Measurements from ENCODE around the gene TMEM182. TPM values are rescaled to one million over a fixed set of nuclear protein-coding genes. Genes with fewer than 3 reads are reported as not detected.

TMEM182 gene
- 1 to 10 TPM; 6.8 to 10.0 TPM for total RNA-seq

GRCh38 chr2:102761763-102762162, at the start of gene TMEM182:
Gene TMEM182 (plus strand): TSS chr2:102762031. CDS start chr2:102762218, 187 bp downstream.
- ATAC-seq (replicated peaks in 1 of 2): no peak
- peaks cover 0 to 1% of the 10 kb centered on the region in 2 donors for H3K36me3 Mint-ChIP-seq (ENCODE audit: insufficient read depth in 2 of 2)
- no peaks in the 10 kb centered on the region for H3K27me3 Mint-ChIP-seq (ENCODE audit: low read depth)
- no peak within 1 kb of the TSS for H3K27ac Mint-ChIP-seq
- no peak within 1 kb of the TSS for H3K4me3 Mint-ChIP-seq
- no peaks in the 10 kb centered on the region for H3K4me1 Mint-ChIP-seq (ENCODE audit: low read depth)
- H3K9me3 Mint-ChIP-seq: no peaks in the 10 kb centered on the region
- no peak for DNase-seq

GRCh38 chr2:102717308-102718018, 44.4 kb upstream of the TMEM182 start:
- Mint-ChIP-seq H3K27me3 (ENCODE audit: low read depth) (no peaks in the 10 kb centered on the region), H3K4me3 (no peak overlapping the region), H3K9me3 (no peaks in the 10 kb centered on the region), H3K27ac (no peak overlapping the region), H3K36me3 (ENCODE audit: insufficient read depth in 2 of 2) (peaks cover 8 to 15% of the 10 kb centered on the region in 2 donors), H3K4me1 (ENCODE audit: low read depth) (no peaks in the 10 kb centered on the region)
- DNase-seq (no peak), ATAC-seq (replicated peaks in 1 of 2) (no peak)

GRCh38 chr2:102718387-102719316, 43.2 kb upstream of the TMEM182 start:
- ATAC-seq (replicated peaks in 1 of 2) (no peak), DNase-seq (no peak)
- H3K9me3 Mint-ChIP-seq: no peaks in the 10 kb centered on the region
- H3K36me3 Mint-ChIP-seq (ENCODE audit: insufficient read depth in 2 of 2): peaks cover 8 to 25% of the 10 kb centered on the region in 2 donors
- no peak overlapping the region for H3K27ac Mint-ChIP-seq
- H3K4me1 Mint-ChIP-seq (ENCODE audit: low read depth): no peaks in the 10 kb centered on the region
- H3K27me3 Mint-ChIP-seq (ENCODE audit: low read depth): no peaks in the 10 kb centered on the region
- no peak overlapping the region for H3K4me3 Mint-ChIP-seq

- no peaks in the 10 kb centered on the region for H3K4me1 Mint-ChIP-seq (ENCODE audit: low read depth)
- DNase-seq (no peak), ATAC-seq (replicated peaks in 1 of 2) (no peak)
- no peaks in the 10 kb centered on the region for H3K9me3 Mint-ChIP-seq
- no peaks in the 10 kb centered on the region for H3K27me3 Mint-ChIP-seq (ENCODE audit: low read depth)
- H3K27ac Mint-ChIP-seq: no peak overlapping the region
- peaks cover 7 to 21% of the 10 kb centered on the region in 2 donors for H3K36me3 Mint-ChIP-seq (ENCODE audit: insufficient read depth in 2 of 2)
- H3K4me3 Mint-ChIP-seq: no peak overlapping the region
These were observed 37.8 kb upstream of the TMEM182 start for GRCh38 chr2:102724016-102724490.

- Mint-ChIP-seq H3K27ac (no peak overlapping the region), H3K36me3 (ENCODE audit: insufficient read depth in 2 of 2) (peaks cover 7 to 18% of the 10 kb centered on the region in 2 donors), H3K4me3 (no peak overlapping the region), H3K4me1 (ENCODE audit: low read depth) (no peaks in the 10 kb centered on the region), H3K27me3 (ENCODE audit: low read depth) (no peaks in the 10 kb centered on the region), H3K9me3 (no peaks in the 10 kb centered on the region)
- ATAC-seq (replicated peaks in 1 of 2) (no peak), DNase-seq (no peak)
These were observed 37.3 kb upstream of the TMEM182 start for GRCh38 chr2:102724553-102724952.

- no peaks in the 10 kb centered on the region for H3K4me1 Mint-ChIP-seq (ENCODE audit: low read depth)
- H3K9me3 Mint-ChIP-seq: no peaks in the 10 kb centered on the region
- no peaks in the 10 kb centered on the region for H3K27me3 Mint-ChIP-seq (ENCODE audit: low read depth)
- no peak overlapping the region for H3K4me3 Mint-ChIP-seq
- DNase-seq (no peak), ATAC-seq (replicated peaks in 1 of 2) (no peak)
- peaks cover 7 to 14% of the 10 kb centered on the region in 2 donors for H3K36me3 Mint-ChIP-seq (ENCODE audit: insufficient read depth in 2 of 2)
- peak overlapping the region; percentile 22 for H3K27ac Mint-ChIP-seq
These were observed 35.4 kb upstream of the TMEM182 start for GRCh38 chr2:102726128-102727087.

- Mint-ChIP-seq H3K36me3 (ENCODE audit: insufficient read depth in 2 of 2) (peaks cover 0 to 3% of the 10 kb centered on the region in 2 donors), H3K27ac (peak overlapping the region; percentile 96), H3K9me3 (no peaks in the 10 kb centered on the region), H3K4me3 (peak overlapping the region; percentile 94 to 96), H3K27me3 (ENCODE audit: low read depth) (no peaks in the 10 kb centered on the region), H3K4me1 (ENCODE audit: low read depth) (peaks cover 35% of the 10 kb centered on the region)
- no peak for DNase-seq
- ATAC-seq (replicated peaks in 1 of 2): no peak
These were observed 26.3 kb upstream of the TMEM182 start for GRCh38 chr2:102735416-102736109.

GRCh38 chr2:102736110-102736409, 25.8 kb upstream of the TMEM182 start:
- Mint-ChIP-seq H3K27ac (peak overlapping the region; percentile 96), H3K4me1 (ENCODE audit: low read depth) (peaks cover 35% of the 10 kb centered on the region), H3K9me3 (no peaks in the 10 kb centered on the region), H3K27me3 (ENCODE audit: low read depth) (no peaks in the 10 kb centered on the region), H3K4me3 (peak overlapping the region; percentile 94 to 96), H3K36me3 (ENCODE audit: insufficient read depth in 2 of 2) (peaks cover 0 to 3% of the 10 kb centered on the region in 2 donors)
- peak; percentile 12 to 28 for ATAC-seq (replicated peaks in 1 of 2)
- no peak for DNase-seq

- Mint-ChIP-seq H3K27ac (peak overlapping the region; percentile 96), H3K4me1 (ENCODE audit: low read depth) (peaks cover 35% of the 10 kb centered on the region), H3K36me3 (ENCODE audit: insufficient read depth in 2 of 2) (peaks cover 0 to 2% of the 10 kb centered on the region in 2 donors), H3K9me3 (no peaks in the 10 kb centered on the region), H3K4me3 (peak overlapping the region; percentile 94 to 96), H3K27me3 (ENCODE audit: low read depth) (no peaks in the 10 kb centered on the region)
- ATAC-seq (replicated peaks in 1 of 2) (peak; percentile 97 to 98), DNase-seq (peak; percentile 92 to 93)
These were observed 25.1 kb upstream of the TMEM182 start for GRCh38 chr2:102736410-102737409.

- DNase-seq (no peak), ATAC-seq (replicated peaks in 1 of 2) (no peak)
- Mint-ChIP-seq H3K9me3 (no peaks in the 10 kb centered on the region), H3K36me3 (ENCODE audit: insufficient read depth in 2 of 2) (no peaks in the 10 kb centered on the region), H3K27me3 (ENCODE audit: low read depth) (no peaks in the 10 kb centered on the region), H3K4me1 (ENCODE audit: low read depth) (peaks cover 35% of the 10 kb centered on the region), H3K4me3 (peak overlapping the region; percentile 94 to 96), H3K27ac (peak overlapping the region; percentile 96)
These were observed 24.4 kb upstream of the TMEM182 start for GRCh38 chr2:102737431-102737830.

GRCh38 chr2:102743259-102743658, 18.6 kb upstream of the TMEM182 start:
- Mint-ChIP-seq H3K36me3 (ENCODE audit: insufficient read depth in 2 of 2) (peaks cover 0 to 2% of the 10 kb centered on the region in 2 donors), H3K27me3 (ENCODE audit: low read depth) (no peaks in the 10 kb centered on the region), H3K9me3 (no peaks in the 10 kb centered on the region), H3K4me3 (no peak overlapping the region), H3K27ac (no peak overlapping the region), H3K4me1 (ENCODE audit: low read depth) (peaks cover 1% of the 10 kb centered on the region)
- DNase-seq (no peak), ATAC-seq (replicated peaks in 1 of 2) (no peak)

Data from activated T-cell treated with anti-CD3 and anti-CD28 coated beads, Interleukin-2, amount 50 U/mL, for 72 hours (primary cell).